MCF 10A (cell line): Measurements from ENCODE around the gene TMEM53. TPM values are rescaled to one million over a fixed set of nuclear protein-coding genes. Genes with fewer than 3 reads are reported as not detected.

Experiments
- BruUV-seq: library from RNA; stranded (reverse); fragments of 400-500 nt; replicated peaks from 2 replicates; lab custom pipeline; 2021; lab: Mats Ljungman, UMichigan
- CTCF ChIA-PET: fragments of 300-600 bp; sonication (Branson Sonifier 250); formaldehyde crosslinking; extraction: SDS; loops from one replicate; lab custom pipeline; 2021; ENCODE audit warnings: antibody characterized with exemption, inconsistent platforms; lab: Yijun Ruan, JAX
- POLR2A ChIA-PET: fragments of 300-600, 350-650 bp; sonication (Branson Sonifier 250); formaldehyde crosslinking; extraction: SDS; loops from one replicate; lab custom pipeline; 2020; ENCODE audit warnings: antibody characterized with exemption, inconsistent platforms; lab: Yijun Ruan, JAX
- DNase-seq: peaks from one replicate; pipeline ENCODE4 v3.0.0-alpha.2; 2018; ENCODE audit not compliant: unreplicated experiment
- H3K27ac Mint-ChIP-seq: one replicate; pipeline ENCODE4 v1.8.0; 2022; ENCODE audit warnings: mild to moderate bottlenecking, low read depth, mixed read lengths; ENCODE audit not compliant: unreplicated experiment
- H3K27me3 Mint-ChIP-seq: one replicate; pipeline ENCODE4 v1.8.0; 2022; ENCODE audit warnings: mixed read lengths; ENCODE audit not compliant: insufficient read depth, unreplicated experiment
- H3K36me3 Mint-ChIP-seq: one replicate; pipeline ENCODE4 v1.8.0; 2022; ENCODE audit warnings: mild to moderate bottlenecking, moderate library complexity, mixed read lengths; ENCODE audit not compliant: insufficient read depth, unreplicated experiment
- H3K4me1 Mint-ChIP-seq: one replicate; pipeline ENCODE4 v1.8.0; 2022; ENCODE audit warnings: mixed read lengths; ENCODE audit not compliant: insufficient read depth, unreplicated experiment
- H3K4me3 Mint-ChIP-seq: one replicate; pipeline ENCODE4 v1.8.0; 2022; ENCODE audit warnings: mild to moderate bottlenecking, moderate library complexity, mixed read lengths; ENCODE audit not compliant: unreplicated experiment
- H3K9me3 Mint-ChIP-seq: one replicate; pipeline ENCODE4 v1.8.0; 2022; ENCODE audit warnings: mixed read lengths; ENCODE audit not compliant: unreplicated experiment
- intact Hi-C: fragments of 100-400 bp; cut with micrococcal nuclease; formaldehyde crosslinking; loops from 2 replicates; pipeline ENCODE4 v1.14.1; 2022
- total RNA-seq: library from RNA; stranded (reverse); gene quantifications from 2 replicates; pipeline ENCODE4 v1.2.3, GENCODE V29; 2022
- TF ChIP-seq, protein P1 (sequence below): fragments of 200-600 bp; IDR thresholded peaks from one replicate; pipeline ENCODE4 v1.8.0; 2022; ENCODE audit warnings: antibody characterized with exemption, mild to moderate bottlenecking; ENCODE audit not compliant: unreplicated experiment

Gene TMEM53
- total RNA-seq, 1 experiment from 2014 or later: 2.2 TPM

DNA sequence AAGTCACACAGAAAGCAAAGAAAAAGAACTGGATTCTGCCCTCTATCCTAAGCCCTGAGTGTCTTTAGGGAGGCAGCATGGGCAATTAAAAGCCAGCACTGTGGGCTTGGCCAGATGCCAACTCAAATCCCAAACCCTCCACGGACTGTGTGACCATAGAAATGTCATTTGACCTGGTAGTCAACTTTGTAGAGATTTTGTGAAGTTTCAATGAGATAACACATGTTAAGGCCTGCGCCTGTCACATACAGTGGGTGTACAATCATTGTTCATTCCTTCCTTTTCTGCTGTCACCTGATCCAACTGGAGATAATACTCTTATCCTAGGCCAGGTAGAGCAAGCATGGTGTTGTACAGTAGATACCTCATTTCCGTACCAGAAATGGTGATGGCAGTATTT is 54.2 kb downstream of the TMEM53 start:
- Mint-ChIP-seq H3K27me3 (no peaks in the 10 kb centered on the region), H3K9me3 (no peaks in the 10 kb centered on the region), H3K36me3 (peaks cover 14% of the 10 kb centered on the region), H3K27ac (no peak overlapping the region), H3K4me1 (no peaks in the 10 kb centered on the region), H3K4me3 (no peak overlapping the region)
- CTCF ChIA-PET: interaction anchor here (0.5 to 0.6 kb wide), 2 partner anchors 607 to 614 kb away, joined by 3 read pairs; no protein-coding TSS in a partner anchor
- no peak for DNase-seq
- POLR2A ChIA-PET: interaction anchor here (1.2 kb wide), 1 partner anchor 16 kb away, joined by 3 read pairs; no protein-coding TSS in a partner anchor
- intact Hi-C loops: no loop called here
- TF ChIP-seq, protein P1, sequence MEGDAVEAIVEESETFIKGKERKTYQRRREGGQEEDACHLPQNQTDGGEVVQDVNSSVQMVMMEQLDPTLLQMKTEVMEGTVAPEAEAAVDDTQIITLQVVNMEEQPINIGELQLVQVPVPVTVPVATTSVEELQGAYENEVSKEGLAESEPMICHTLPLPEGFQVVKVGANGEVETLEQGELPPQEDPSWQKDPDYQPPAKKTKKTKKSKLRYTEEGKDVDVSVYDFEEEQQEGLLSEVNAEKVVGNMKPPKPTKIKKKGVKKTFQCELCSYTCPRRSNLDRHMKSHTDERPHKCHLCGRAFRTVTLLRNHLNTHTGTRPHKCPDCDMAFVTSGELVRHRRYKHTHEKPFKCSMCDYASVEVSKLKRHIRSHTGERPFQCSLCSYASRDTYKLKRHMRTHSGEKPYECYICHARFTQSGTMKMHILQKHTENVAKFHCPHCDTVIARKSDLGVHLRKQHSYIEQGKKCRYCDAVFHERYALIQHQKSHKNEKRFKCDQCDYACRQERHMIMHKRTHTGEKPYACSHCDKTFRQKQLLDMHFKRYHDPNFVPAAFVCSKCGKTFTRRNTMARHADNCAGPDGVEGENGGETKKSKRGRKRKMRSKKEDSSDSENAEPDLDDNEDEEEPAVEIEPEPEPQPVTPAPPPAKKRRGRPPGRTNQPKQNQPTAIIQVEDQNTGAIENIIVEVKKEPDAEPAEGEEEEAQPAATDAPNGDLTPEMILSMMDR: no peak
- BruUV-seq: no TSS peak

DNA sequence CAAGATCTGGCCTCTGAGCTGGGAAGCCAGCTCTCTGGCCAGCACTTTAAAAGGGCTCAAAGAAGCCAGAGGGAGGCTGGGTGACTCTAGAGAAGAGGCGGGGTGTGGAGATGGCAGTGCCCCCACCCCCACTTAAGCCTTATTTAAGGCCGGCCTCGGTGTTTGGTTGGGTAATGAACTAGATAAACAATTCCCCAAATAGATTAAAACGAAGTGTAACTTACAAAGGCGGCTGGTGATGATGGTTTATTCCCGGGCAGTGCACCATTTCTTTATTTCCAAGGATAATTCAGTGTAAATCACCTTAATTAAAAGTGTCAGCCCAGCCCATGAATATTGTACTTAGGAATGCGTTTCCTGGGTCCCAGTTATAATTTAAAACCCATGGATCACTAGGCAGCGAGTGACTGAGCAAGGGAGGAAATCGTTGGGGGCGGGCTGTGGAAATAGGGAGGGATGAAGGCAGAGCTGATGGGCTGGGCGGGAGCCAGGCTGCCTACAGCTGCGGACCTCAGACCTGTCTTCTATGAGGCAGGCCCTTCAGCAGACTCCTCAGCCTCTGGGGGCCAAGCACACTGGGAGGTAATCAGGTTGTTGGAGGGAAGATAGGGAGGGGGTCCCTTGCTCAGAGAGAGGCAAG is 54.9 kb downstream of the TMEM53 start:
- no peaks in the 10 kb centered on the region for H3K4me1 Mint-ChIP-seq
- ChIA-PET CTCF (no interaction called here), POLR2A (interaction anchor here (1.4 kb wide), 1 partner anchor 12 kb away, joined by 5 read pairs; no protein-coding TSS in a partner anchor)
- BruUV-seq: no TSS peak
- H3K27me3 Mint-ChIP-seq: no peaks in the 10 kb centered on the region
- no peak overlapping the region for H3K4me3 Mint-ChIP-seq
- no peak overlapping the region for H3K27ac Mint-ChIP-seq
- peaks cover 14% of the 10 kb centered on the region for H3K36me3 Mint-ChIP-seq
- DNase-seq: no peak
- no peaks in the 10 kb centered on the region for H3K9me3 Mint-ChIP-seq
- intact Hi-C loops: no loop called here
- TF ChIP-seq, protein P1: no peak

DNA sequence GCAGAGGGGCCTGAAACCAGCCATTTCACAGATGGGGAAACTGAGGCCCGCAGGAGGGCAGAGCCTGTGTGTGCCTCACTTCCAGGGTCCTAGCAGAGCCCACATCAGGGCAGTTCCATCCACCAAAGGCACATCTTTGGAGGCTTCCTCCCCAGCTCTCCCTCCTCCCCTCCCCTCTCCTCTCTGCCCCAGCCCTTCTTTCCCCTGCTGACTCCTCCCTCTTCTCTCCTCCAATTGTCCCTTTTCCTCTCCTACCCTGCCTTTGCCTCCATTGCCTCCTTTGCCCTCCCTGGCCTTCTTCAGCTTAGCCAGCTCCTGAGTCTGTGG is 56.6 kb downstream of the TMEM53 start:
- H3K27me3 Mint-ChIP-seq: no peaks in the 10 kb centered on the region
- no peaks in the 10 kb centered on the region for H3K4me1 Mint-ChIP-seq
- no peaks in the 10 kb centered on the region for H3K9me3 Mint-ChIP-seq
- CTCF ChIA-PET: interaction anchor here (0.6 to 0.9 kb wide), 3 partner anchors 11 to 349 kb away, joined by 3 to 4 read pairs (median 3); no protein-coding TSS in a partner anchor
- no TSS peak for BruUV-seq
- H3K36me3 Mint-ChIP-seq: peaks cover 14% of the 10 kb centered on the region
- DNase-seq: no peak
- POLR2A ChIA-PET: interaction anchor here (0.6 to 1.3 kb wide), 2 partner anchors 10 to 58 kb away, joined by 3 read pairs; no protein-coding TSS in a partner anchor
- TF ChIP-seq, protein P1: no peak
- H3K27ac Mint-ChIP-seq: no peak overlapping the region
- intact Hi-C loops: no loop called here
- H3K4me3 Mint-ChIP-seq: no peak overlapping the region

DNA sequence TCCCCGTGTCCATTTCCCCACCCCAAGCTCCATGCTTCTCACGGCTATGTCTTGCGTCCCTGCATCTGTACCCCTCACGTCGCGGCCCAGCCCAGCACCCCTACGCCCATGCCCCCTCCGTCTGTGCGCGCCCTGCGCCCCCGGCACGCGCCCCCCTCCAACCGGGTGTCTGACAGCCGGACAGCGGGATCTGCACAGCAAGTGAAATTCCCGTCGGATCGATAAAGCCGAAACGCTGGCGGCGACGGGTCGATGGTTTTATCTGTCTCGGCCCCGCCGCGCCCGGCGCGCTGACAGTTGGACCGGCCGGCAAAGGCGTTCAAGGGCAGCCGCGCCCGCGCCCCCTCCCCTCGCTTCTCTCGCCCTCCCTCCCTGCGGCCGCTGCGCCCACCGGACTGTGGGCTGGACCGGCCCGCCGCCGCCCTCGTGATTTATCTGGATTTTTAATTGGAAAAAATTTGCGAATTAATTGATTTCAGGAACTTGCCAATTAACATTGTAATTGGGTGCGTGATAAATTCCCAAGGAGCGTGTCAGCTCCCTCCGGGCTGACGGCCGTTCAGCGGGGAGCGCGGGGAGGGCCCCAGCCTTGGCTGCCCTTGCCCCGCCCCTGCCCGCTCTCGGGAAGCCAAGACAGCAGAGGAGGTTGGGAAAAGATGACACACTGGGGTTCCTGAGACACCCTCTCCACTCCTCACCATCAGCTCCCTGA is 57.1 kb downstream of the TMEM53 start:
- POLR2A ChIA-PET: interaction anchor here (0.6 to 1.3 kb wide), 2 partner anchors 11 to 57 kb away, joined by 3 read pairs; no protein-coding TSS in a partner anchor
- H3K27me3 Mint-ChIP-seq: no peaks in the 10 kb centered on the region
- intact Hi-C loops: no loop called here
- no peaks in the 10 kb centered on the region for H3K9me3 Mint-ChIP-seq
- H3K4me3 Mint-ChIP-seq: no peak overlapping the region
- H3K36me3 Mint-ChIP-seq: peaks cover 14% of the 10 kb centered on the region
- CTCF ChIA-PET: interaction anchor here (0.6 to 1.1 kb wide), 3 partner anchors 12 to 125 kb away, joined by 3 to 4 read pairs (median 3); no protein-coding TSS in a partner anchor
- TF ChIP-seq, protein P1: no peak
- no peak overlapping the region for H3K27ac Mint-ChIP-seq
- no TSS peak for BruUV-seq
- H3K4me1 Mint-ChIP-seq: no peaks in the 10 kb centered on the region
- DNase-seq: no peak
